Prostate gland (tissue), 2 donors: Measurements from ENCODE around the gene CCDC14.

Experiments
- POLR2AphosphoS5 ChIP-seq: sonication (generic); formaldehyde crosslinking; IDR thresholded peaks from one replicate; pipeline ENCODE4 v1.6.1; 2017; ENCODE audit warnings: antibody characterized with exemption
- TF ChIP-seq, protein P1 (sequence below), 4 experiments: fragments of 200-600 bp in 2 of 4; fragments of 450-650 bp in 2 of 4; sonication (generic) in 2 of 4; IDR thresholded peaks; 1 replicate in 3 of 4; 2 replicates in 1 of 4; pipeline ENCODE4 v1.5.1; 2016 to 2019; ENCODE audit warnings: antibody characterized with exemption in 4 of 4, mild to moderate bottlenecking in 2 of 4, moderate library complexity in 2 of 4

- TF ChIP-seq, protein P1, sequence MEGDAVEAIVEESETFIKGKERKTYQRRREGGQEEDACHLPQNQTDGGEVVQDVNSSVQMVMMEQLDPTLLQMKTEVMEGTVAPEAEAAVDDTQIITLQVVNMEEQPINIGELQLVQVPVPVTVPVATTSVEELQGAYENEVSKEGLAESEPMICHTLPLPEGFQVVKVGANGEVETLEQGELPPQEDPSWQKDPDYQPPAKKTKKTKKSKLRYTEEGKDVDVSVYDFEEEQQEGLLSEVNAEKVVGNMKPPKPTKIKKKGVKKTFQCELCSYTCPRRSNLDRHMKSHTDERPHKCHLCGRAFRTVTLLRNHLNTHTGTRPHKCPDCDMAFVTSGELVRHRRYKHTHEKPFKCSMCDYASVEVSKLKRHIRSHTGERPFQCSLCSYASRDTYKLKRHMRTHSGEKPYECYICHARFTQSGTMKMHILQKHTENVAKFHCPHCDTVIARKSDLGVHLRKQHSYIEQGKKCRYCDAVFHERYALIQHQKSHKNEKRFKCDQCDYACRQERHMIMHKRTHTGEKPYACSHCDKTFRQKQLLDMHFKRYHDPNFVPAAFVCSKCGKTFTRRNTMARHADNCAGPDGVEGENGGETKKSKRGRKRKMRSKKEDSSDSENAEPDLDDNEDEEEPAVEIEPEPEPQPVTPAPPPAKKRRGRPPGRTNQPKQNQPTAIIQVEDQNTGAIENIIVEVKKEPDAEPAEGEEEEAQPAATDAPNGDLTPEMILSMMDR (IDR thresholded peaks at IDR 0.05): no peak
- TF ChIP-seq POLR2AphosphoS5: no peak
These were observed 25.4 kb upstream of the CCDC14 start for GRCh38 chr3:123986427-123986826.
